Measurements from ENCODE around the gene ADAT3. TPM values are rescaled to one million over a fixed set of nuclear protein-coding genes. Genes with fewer than 3 reads are reported as not detected.

ADAT3 gene
- total and polyA plus RNA-seq, 2 donors (not counting 1 experiment from before 2014, with no cell fraction given) = 5.3 to 13.4 TPM

- 92% methylated on average over 30 of the region's 30 CpGs for WGBS (ENCODE audit: insufficient coverage)
- Histone ChIP-seq H3K27ac (ENCODE audit: low read length in 2 of 2) (peak overlapping the region in 1 of 2 donors; percentile 99), H3K4me1 (ENCODE audit: control insufficient read depth in 2 of 2, insufficient read depth in 2 of 2, low read length in 2 of 2) (peaks cover 25 to 38% of the 10 kb centered on the region in 2 donors), H4K20me1 (ENCODE audit: control insufficient read depth, insufficient read depth, low read length, poor library complexity, severe bottlenecking) (peaks cover 78% of the 10 kb centered on the region), H3K4me2 (replicated peaks; ENCODE audit: low read depth, low read length, poor library complexity, severe bottlenecking) (peak overlapping the region; percentile 93), H3K9ac (ENCODE audit: low read length) (no peak overlapping the region), H2AFZ (ENCODE audit: insufficient read depth, low read depth, low read length, poor library complexity, severe bottlenecking) (no peak overlapping the region), H3K27me3 (replicated peaks in 1 of 4; ENCODE audit: control extremely low read depth in 1 of 4, control insufficient read depth in 3 of 4, insufficient read depth in 4 of 4, low read length in 3 of 4) (no peaks in the 10 kb centered on the region), H3K9me3 (ENCODE audit: control extremely low read depth in 1 of 3, control insufficient read depth in 2 of 3, insufficient read depth in 1 of 3, low read length in 2 of 3) (no peaks in the 10 kb centered on the region), H3K79me2 (ENCODE audit: control insufficient read depth, insufficient read depth, low read length) (peaks cover 83% of the 10 kb centered on the region), H3K36me3 (replicated peaks in 1 of 2; ENCODE audit: control extremely low read depth in 1 of 2, control insufficient read depth in 1 of 2, extremely low read depth in 1 of 2, insufficient read depth in 2 of 2, low read length in 1 of 2) (peaks cover 0 to 17% of the 10 kb centered on the region in 2 experiments), H3K4me3 (ENCODE audit: control extremely low read depth in 1 of 5, extremely low read depth in 1 of 5, insufficient read depth in 1 of 5, low read depth in 2 of 5, low read length in 4 of 5) (no peak overlapping the region)
- H3K4me1 Mint-ChIP-seq = peaks cover 45% of the 10 kb centered on the region
- CTCF ChIA-PET = interaction anchor here (0.6 to 1.2 kb wide), 3 partner anchors 12 to 633 kb away, joined by 3 to 4 read pairs (median 3); no protein-coding TSS in a partner anchor
- peak overlapping the region; percentile 82 for H3K27ac Mint-ChIP-seq
- POLR2A ChIA-PET = interaction anchor here (0.7 to 1.2 kb wide), 2 partner anchors 15 to 44 kb away, joined by 6 to 9 read pairs; no protein-coding TSS in a partner anchor
- TF ChIP-seq CTCF (IDR thresholded peaks at IDR 0.05) = no peak
- no peak for TF ChIP-seq EZH2 (IDR thresholded peaks at IDR 0.05; ENCODE audit: borderline replicate concordance, insufficient read depth, low read depth, low read length, poor library complexity, severe bottlenecking)
- ATAC-seq (ENCODE audit: low read depth) (no peak), DNase-seq (no peak)
- H3K27me3 Mint-ChIP-seq = no peaks in the 10 kb centered on the region
- no peak overlapping the region for H3K4me3 Mint-ChIP-seq
- intact Hi-C loops (cut with micrococcal nuclease) = no loop called here
- no peaks in the 10 kb centered on the region for H3K9me3 Mint-ChIP-seq (ENCODE audit: insufficient read depth)
Observed at GRCh38 chr19:1944916-1945561, 39.8 kb downstream of the ADAT3 start.

DNA sequence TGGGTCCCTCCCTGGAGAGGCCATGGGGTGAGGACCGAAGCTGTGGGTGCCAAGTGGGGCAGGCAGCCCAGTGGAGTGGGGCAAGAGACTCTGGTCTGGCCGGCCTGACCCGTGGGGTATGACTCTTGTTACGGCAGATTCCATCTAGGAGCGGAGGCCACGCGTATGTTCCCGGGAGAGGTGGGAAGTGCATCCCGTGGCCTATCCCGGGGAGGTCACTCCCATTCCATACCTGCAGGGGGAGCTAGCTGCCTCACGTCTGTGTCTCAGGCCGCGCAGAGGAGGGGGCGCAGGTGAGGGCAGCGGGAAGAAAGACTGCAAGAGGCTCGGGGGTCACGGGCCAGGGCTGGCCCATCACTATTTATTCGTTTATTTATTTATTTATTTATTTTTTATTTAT, 40.7 kb downstream of the ADAT3 start:
- no peak overlapping the region for H3K9ac ChIP-seq (ENCODE audit: low read length)
- Mint-ChIP-seq H3K9me3 (ENCODE audit: insufficient read depth) (no peaks in the 10 kb centered on the region), H3K4me1 (peaks cover 46% of the 10 kb centered on the region), H3K27ac (peak overlapping the region; percentile 66), H3K27me3 (no peaks in the 10 kb centered on the region), H3K4me3 (peak overlapping the region; percentile 24)
- peaks cover 23 to 34% of the 10 kb centered on the region in 2 donors for H3K4me1 ChIP-seq (ENCODE audit: control insufficient read depth in 2 of 2, insufficient read depth in 2 of 2, low read length in 2 of 2)
- ATAC-seq (ENCODE audit: low read depth) (no peak), DNase-seq (no peak)
- 90% methylated on average over 4 of the region's 18 CpGs for WGBS (ENCODE audit: insufficient coverage)
- peaks cover 0 to 17% of the 10 kb centered on the region in 2 experiments for H3K36me3 ChIP-seq (replicated peaks in 1 of 2; ENCODE audit: control extremely low read depth in 1 of 2, control insufficient read depth in 1 of 2, extremely low read depth in 1 of 2, insufficient read depth in 2 of 2, low read length in 1 of 2)
- H3K79me2 ChIP-seq (ENCODE audit: control insufficient read depth, insufficient read depth, low read length) = peaks cover 92% of the 10 kb centered on the region
- no peaks in the 10 kb centered on the region for H3K27me3 ChIP-seq (replicated peaks in 1 of 4; ENCODE audit: control extremely low read depth in 1 of 4, control insufficient read depth in 3 of 4, insufficient read depth in 4 of 4, low read length in 3 of 4)
- H4K20me1 ChIP-seq (ENCODE audit: control insufficient read depth, insufficient read depth, low read length, poor library complexity, severe bottlenecking) = peaks cover 87% of the 10 kb centered on the region
- peak; percentile 50 for TF ChIP-seq CTCF (IDR thresholded peaks at IDR 0.05)
- no peak for TF ChIP-seq EZH2 (IDR thresholded peaks at IDR 0.05; ENCODE audit: borderline replicate concordance, insufficient read depth, low read depth, low read length, poor library complexity, severe bottlenecking)
- ChIA-PET POLR2A (interaction anchor here (0.6 to 1.2 kb wide), 3 partner anchors 16 to 68 kb away, joined by 6 to 10 read pairs (median 9); no protein-coding TSS in a partner anchor), CTCF (interaction anchor here (0.6 to 1.2 kb wide), 4 partner anchors 13 to 632 kb away, joined by 3 to 4 read pairs (median 3); no protein-coding TSS in a partner anchor)
- intact Hi-C loops (cut with micrococcal nuclease) = no loop called here
- H3K4me2 ChIP-seq (replicated peaks; ENCODE audit: low read depth, low read length, poor library complexity, severe bottlenecking) = peak overlapping the region; percentile 29
- no peak overlapping the region for H3K4me3 ChIP-seq (ENCODE audit: control extremely low read depth in 1 of 5, extremely low read depth in 1 of 5, insufficient read depth in 1 of 5, low read depth in 2 of 5, low read length in 4 of 5)
- H3K27ac ChIP-seq (ENCODE audit: low read length in 2 of 2) = peak overlapping the region in 1 of 2 donors; percentile 15
- no peak overlapping the region for H2AFZ ChIP-seq (ENCODE audit: insufficient read depth, low read depth, low read length, poor library complexity, severe bottlenecking)
- no peaks in the 10 kb centered on the region for H3K9me3 ChIP-seq (ENCODE audit: control extremely low read depth in 1 of 3, control insufficient read depth in 2 of 3, insufficient read depth in 1 of 3, low read length in 2 of 3)
